ENCODE data around the gene EPB41L1.

GRCh38 chr20:36206068-36206467 lies 51.5 kb downstream of the EPB41L1 start:
- TF ChIP-seq, protein P1, sequence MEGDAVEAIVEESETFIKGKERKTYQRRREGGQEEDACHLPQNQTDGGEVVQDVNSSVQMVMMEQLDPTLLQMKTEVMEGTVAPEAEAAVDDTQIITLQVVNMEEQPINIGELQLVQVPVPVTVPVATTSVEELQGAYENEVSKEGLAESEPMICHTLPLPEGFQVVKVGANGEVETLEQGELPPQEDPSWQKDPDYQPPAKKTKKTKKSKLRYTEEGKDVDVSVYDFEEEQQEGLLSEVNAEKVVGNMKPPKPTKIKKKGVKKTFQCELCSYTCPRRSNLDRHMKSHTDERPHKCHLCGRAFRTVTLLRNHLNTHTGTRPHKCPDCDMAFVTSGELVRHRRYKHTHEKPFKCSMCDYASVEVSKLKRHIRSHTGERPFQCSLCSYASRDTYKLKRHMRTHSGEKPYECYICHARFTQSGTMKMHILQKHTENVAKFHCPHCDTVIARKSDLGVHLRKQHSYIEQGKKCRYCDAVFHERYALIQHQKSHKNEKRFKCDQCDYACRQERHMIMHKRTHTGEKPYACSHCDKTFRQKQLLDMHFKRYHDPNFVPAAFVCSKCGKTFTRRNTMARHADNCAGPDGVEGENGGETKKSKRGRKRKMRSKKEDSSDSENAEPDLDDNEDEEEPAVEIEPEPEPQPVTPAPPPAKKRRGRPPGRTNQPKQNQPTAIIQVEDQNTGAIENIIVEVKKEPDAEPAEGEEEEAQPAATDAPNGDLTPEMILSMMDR (conservative IDR thresholded peaks at IDR 0.05; ENCODE audit: low read depth, low read length) = no peak
- TF ChIP-seq EZH2 (IDR thresholded peaks at IDR 0.05; ENCODE audit: borderline replicate concordance, low read depth, low read length, poor library complexity, severe bottlenecking) = no peak
